ENCODE results near the gene FCER2.

The FCER2 gene

GRCh38 chr19:7734220-7735203, 32.6 kb upstream of the FCER2 start:
- in situ Hi-C loops (cut with HindIII; ENCODE audit: low sequenced_read_pairs) = no loop called here

- in situ Hi-C loops (cut with HindIII; ENCODE audit: low sequenced_read_pairs) = no loop called here
Measured at GRCh38 chr19:7733376-7733775, 31.4 kb upstream of the FCER2 start.

GRCh38 chr19:7732045-7732444, 30.1 kb upstream of the FCER2 start, which contains the start of gene CLEC4G:
Gene CLEC4G (minus strand): TSS chr19:7732110. CDS start chr19:7732102, 8 bp downstream.
- in situ Hi-C loops (cut with HindIII; ENCODE audit: low sequenced_read_pairs) = no loop called here

GRCh38 chr19:7731615-7732014, 29.7 kb upstream of the FCER2 start:
- in situ Hi-C loops (cut with HindIII; ENCODE audit: low sequenced_read_pairs) = no loop called here

- in situ Hi-C loops (cut with HindIII; ENCODE audit: low sequenced_read_pairs) = no loop called here
Measured at GRCh38 chr19:7731218-7731595, 29.3 kb upstream of the FCER2 start.

GRCh38 chr19:7730286-7731217, 28.6 kb upstream of the FCER2 start:
- in situ Hi-C loops (cut with HindIII; ENCODE audit: low sequenced_read_pairs) = no loop called here

GRCh38 chr19:7729831-7730285, 27.9 kb upstream of the FCER2 start:
- in situ Hi-C loops (cut with HindIII; ENCODE audit: low sequenced_read_pairs) = no loop called here

GRCh38 chr19:7729211-7729610, 27.3 kb upstream of the FCER2 start:
- in situ Hi-C loops (cut with HindIII; ENCODE audit: low sequenced_read_pairs) = no loop called here

- in situ Hi-C loops (cut with HindIII; ENCODE audit: low sequenced_read_pairs) = no loop called here
Measured at GRCh38 chr19:7725791-7726190, 23.9 kb upstream of the FCER2 start.

- in situ Hi-C loops (cut with HindIII; ENCODE audit: low sequenced_read_pairs) = loop anchor here (25.0 kb wide), 1 partner anchor 140 kb away; the partner anchor contains the start of gene PRR36
Measured at GRCh38 chr19:7722231-7722651, 20.3 kb upstream of the FCER2 start.

- in situ Hi-C loops (cut with HindIII; ENCODE audit: low sequenced_read_pairs) = loop anchor here (25.0 kb wide), 1 partner anchor 142 kb away; the partner anchor contains the start of gene PRR36
Measured at GRCh38 chr19:7720351-7720750, 18.4 kb upstream of the FCER2 start.

GRCh38 chr19:7718668-7719067, 16.7 kb upstream of the FCER2 start:
- in situ Hi-C loops (cut with HindIII; ENCODE audit: low sequenced_read_pairs) = loop anchor here (25.0 kb wide), 1 partner anchor 144 kb away; the partner anchor contains the start of gene PRR36

GRCh38 chr19:7716762-7717161, 14.8 kb upstream of the FCER2 start:
- in situ Hi-C loops (cut with HindIII; ENCODE audit: low sequenced_read_pairs) = loop anchor here (25.0 kb wide), 1 partner anchor 146 kb away; the partner anchor contains the start of gene PRR36

- in situ Hi-C loops (cut with HindIII; ENCODE audit: low sequenced_read_pairs) = loop anchor here (25.0 kb wide), 1 partner anchor 147 kb away; the partner anchor contains the start of gene PRR36
Measured at GRCh38 chr19:7715671-7716070, 13.7 kb upstream of the FCER2 start.

- in situ Hi-C loops (cut with HindIII; ENCODE audit: low sequenced_read_pairs) = loop anchor here (25.0 kb wide), 1 partner anchor 152 kb away; the partner anchor contains the start of gene PRR36
Measured at GRCh38 chr19:7710616-7711015, 8.7 kb upstream of the FCER2 start.

- in situ Hi-C loops (cut with HindIII; ENCODE audit: low sequenced_read_pairs) = loop anchor here (25.0 kb wide), 1 partner anchor 152 kb away; the partner anchor contains the start of gene PRR36
Measured at GRCh38 chr19:7709932-7710460, 8.1 kb upstream of the FCER2 start.

GRCh38 chr19:7706955-7707456, 5.1 kb upstream of the FCER2 start:
- in situ Hi-C loops (cut with HindIII; ENCODE audit: low sequenced_read_pairs) = loop anchor here (25.0 kb wide), 1 partner anchor 155 kb away; the partner anchor contains the start of gene PRR36

GRCh38 chr19:7706188-7706954, 4.4 kb upstream of the FCER2 start:
- in situ Hi-C loops (cut with HindIII; ENCODE audit: low sequenced_read_pairs) = loop anchor here (25.0 kb wide), 1 partner anchor 156 kb away; the partner anchor contains the start of gene PRR36

All from DLD1 (cell line).